OCI-LY3 (cell line): ENCODE measurements around the gene PHYKPL.

ENCODE experiments used
- H2AFZ ChIP-seq: fragments of 200-600, 300-600 bp; shearing (Covaris generic); 2 replicates; pipeline ENCODE4 v1.6.0; 2014; ENCODE audit warnings: antibody characterized with exemption, low read depth, low read length
- H3K27ac ChIP-seq: fragments of 200-600, 300-600 bp; sonication (generic); 2 replicates; pipeline ENCODE4 v1.5.1; 2014; ENCODE audit warnings: mild to moderate bottlenecking, low read length, moderate library complexity, mixed read lengths
- H3K27me3 ChIP-seq: fragments of 200-600, 300-600 bp; sonication (generic); 2 replicates; pipeline ENCODE4 v1.6.1; 2014; ENCODE audit warnings: low read depth, low read length, mixed read lengths
- H3K36me3 ChIP-seq: fragments of 200-600, 300-600 bp; sonication (generic); replicated peaks from 2 replicates; pipeline ENCODE3; 2014; ENCODE audit warnings: low read depth, low read length, mixed read lengths
- H3K4me1 ChIP-seq: fragments of 300-600, 200-600 bp; sonication (generic); 2 replicates; pipeline ENCODE4 v1.6.1; 2014; ENCODE audit warnings: low read length, mixed read lengths
- H3K4me2 ChIP-seq: fragments of 200-600, 300-600 bp; sonication (generic); 2 replicates; pipeline ENCODE4 v1.6.1; 2014; ENCODE audit warnings: low read length, mixed read lengths
- H3K4me3 ChIP-seq: fragments of 300-600, 200-600 bp; sonication (generic); 2 replicates; pipeline ENCODE4 v1.5.1; 2014; ENCODE audit warnings: antibody characterized with exemption, mild to moderate bottlenecking, low read length, moderate library complexity
- H3K79me2 ChIP-seq: fragments of 300-600, 200-600 bp; shearing (Covaris generic); 2 replicates; pipeline ENCODE4 v1.6.1; 2014; ENCODE audit warnings: mild to moderate bottlenecking, low read length, mixed read lengths
- H3K9ac ChIP-seq: fragments of 300-600, 200-600 bp; shearing (Covaris generic); 2 replicates; pipeline ENCODE4 v1.6.0; 2014; ENCODE audit warnings: mild to moderate bottlenecking, low read length, moderate library complexity
- H3K9me3 ChIP-seq: fragments of 200-600, 300-600 bp; shearing (Covaris generic); 2 replicates; pipeline ENCODE4 v1.6.1; 2014; ENCODE audit warnings: low read length, mixed read lengths; ENCODE audit not compliant: insufficient read depth
- H4K20me1 ChIP-seq: fragments of 200-600, 300-600 bp; sonication (generic); 2 replicates; pipeline ENCODE4 v1.6.1; 2016; ENCODE audit warnings: low read length, mixed read lengths; ENCODE audit not compliant: insufficient read depth
- CTCF ChIP-seq: fragments of 200-600, 300-600 bp; sonication (generic); IDR thresholded peaks from 2 replicates; pipeline ENCODE4 v1.5.1; 2014; ENCODE audit warnings: antibody characterized with exemption, low read length, low read depth
- EZH2phosphoT487 ChIP-seq: fragments of 200-600 bp; shearing (Covaris generic); IDR thresholded peaks from 2 replicates; pipeline ENCODE4 v1.6.1; 2018; ENCODE audit warnings: antibody characterized with exemption, mixed run types, low read depth

Gene PHYKPL

GRCh38 chr5:178277346-178277745 is 44.7 kb upstream of the PHYKPL start:
- H3K4me3 ChIP-seq, result no peak overlapping the region
- no peaks in the 10 kb centered on the region for H3K36me3 ChIP-seq
- no peak overlapping the region for H3K27ac ChIP-seq
- peaks cover 22% of the 10 kb centered on the region for H3K27me3 ChIP-seq
- H3K4me2 ChIP-seq, result no peak overlapping the region
- no peaks in the 10 kb centered on the region for H3K79me2 ChIP-seq
- H3K9ac ChIP-seq, result no peak overlapping the region
- TF ChIP-seq EZH2phosphoT487, result no peak
- TF ChIP-seq CTCF, result no peak
- no peaks in the 10 kb centered on the region for H4K20me1 ChIP-seq
- no peaks in the 10 kb centered on the region for H3K9me3 ChIP-seq
- no peaks in the 10 kb centered on the region for H3K4me1 ChIP-seq
- no peak overlapping the region for H2AFZ ChIP-seq

GRCh38 chr5:178274781-178275537 is 42.4 kb upstream of the PHYKPL start:
- H3K4me3 ChIP-seq, result no peak overlapping the region
- H3K4me2 ChIP-seq, result no peak overlapping the region
- H2AFZ ChIP-seq, result no peak overlapping the region
- no peaks in the 10 kb centered on the region for H3K9me3 ChIP-seq
- no peaks in the 10 kb centered on the region for H3K4me1 ChIP-seq
- TF ChIP-seq CTCF (no peak), EZH2phosphoT487 (no peak)
- no peak overlapping the region for H3K27ac ChIP-seq
- H4K20me1 ChIP-seq, result no peaks in the 10 kb centered on the region
- H3K79me2 ChIP-seq, result no peaks in the 10 kb centered on the region
- no peaks in the 10 kb centered on the region for H3K36me3 ChIP-seq
- no peak overlapping the region for H3K9ac ChIP-seq
- H3K27me3 ChIP-seq, result peaks cover 22% of the 10 kb centered on the region

- Histone ChIP-seq H3K4me1 (no peaks in the 10 kb centered on the region), H3K36me3 (no peaks in the 10 kb centered on the region), H3K27ac (no peak overlapping the region), H3K9me3 (no peaks in the 10 kb centered on the region), H3K9ac (no peak overlapping the region), H4K20me1 (no peaks in the 10 kb centered on the region), H3K4me3 (no peak overlapping the region), H3K27me3 (peaks cover 22% of the 10 kb centered on the region), H3K4me2 (no peak overlapping the region), H3K79me2 (no peaks in the 10 kb centered on the region), H2AFZ (no peak overlapping the region)
- TF ChIP-seq CTCF (no peak), EZH2phosphoT487 (no peak)
Measured at GRCh38 chr5:178273665-178274541, 41.3 kb upstream of the PHYKPL start.

- H3K9ac ChIP-seq, result no peak overlapping the region
- H3K79me2 ChIP-seq, result no peaks in the 10 kb centered on the region
- H3K9me3 ChIP-seq, result no peaks in the 10 kb centered on the region
- peaks cover 21% of the 10 kb centered on the region for H3K27me3 ChIP-seq
- H3K36me3 ChIP-seq, result no peaks in the 10 kb centered on the region
- no peaks in the 10 kb centered on the region for H3K4me1 ChIP-seq
- no peaks in the 10 kb centered on the region for H4K20me1 ChIP-seq
- H3K4me3 ChIP-seq, result no peak overlapping the region
- TF ChIP-seq CTCF (no peak), EZH2phosphoT487 (no peak)
- no peak overlapping the region for H2AFZ ChIP-seq
- H3K27ac ChIP-seq, result no peak overlapping the region
- no peak overlapping the region for H3K4me2 ChIP-seq
Measured at GRCh38 chr5:178273041-178273440, 40.4 kb upstream of the PHYKPL start.
